ENCODE measurements around the gene CENPF. TPM values are rescaled to one million over a fixed set of nuclear protein-coding genes. Genes with fewer than 3 reads are reported as not detected.

CENPF gene
- total RNA-seq, 1 experiment from 2014 or later = 113 TPM

DNA sequence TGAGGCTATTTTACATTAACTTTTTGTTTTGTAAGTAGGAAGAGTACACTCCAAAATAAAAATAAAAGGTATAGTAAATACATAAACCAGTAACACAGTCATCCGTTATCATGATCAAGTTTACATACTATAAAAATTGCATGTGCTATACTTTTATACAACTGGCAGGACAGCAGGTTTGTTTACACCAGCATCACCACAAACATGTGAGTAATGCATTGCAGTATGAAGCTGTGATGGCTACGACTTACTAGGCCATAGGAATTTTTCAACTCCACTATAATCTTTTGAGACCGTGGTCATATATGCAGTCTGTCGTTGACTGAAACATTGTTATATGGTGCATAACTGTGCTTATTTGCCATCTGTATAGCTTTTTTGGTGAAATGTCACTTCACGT lies 106.2 kb downstream of the CENPF start:
- Histone ChIP-seq H4K91ac (ENCODE audit: insufficient read length, low read depth, low read length) (no peak overlapping the region), H2AFZ (ENCODE audit: low read length) (no peak overlapping the region), H3T11ph (ENCODE audit: low read length) (no peak overlapping the region), H3K9me3 (ENCODE audit: control insufficient read depth, low read depth, low read length) (no peaks in the 10 kb centered on the region), H3K27ac (ENCODE audit: insufficient read length, low read depth, low read length) (no peak overlapping the region), H3K79me2 (ENCODE audit: insufficient read depth, low read length) (no peaks in the 10 kb centered on the region), H4K5ac (ENCODE audit: insufficient read length, low read depth, low read length) (no peak overlapping the region), H2BK120ac (ENCODE audit: low read depth, low read length, poor library complexity, severe bottlenecking) (no peak overlapping the region), H2AK5ac (ENCODE audit: insufficient read length, low read length) (no peak overlapping the region), H3K4ac (ENCODE audit: low read depth, low read length) (no peak overlapping the region), H3K4me2 (ENCODE audit: insufficient read depth, insufficient read length, low read length) (no peak overlapping the region), H2BK20ac (ENCODE audit: low read depth, low read length, poor library complexity, severe bottlenecking) (no peak overlapping the region), H3K9ac (ENCODE audit: extremely low read depth, insufficient read length, low read length) (no peak overlapping the region), H4K20me1 (ENCODE audit: control insufficient read depth, insufficient read depth, insufficient read length) (no peaks in the 10 kb centered on the region), H3K14ac (ENCODE audit: insufficient read depth, low read length) (no peak overlapping the region), H3K23me2 (ENCODE audit: insufficient read length, low read depth, low read length, poor library complexity, severe bottlenecking) (no peaks in the 10 kb centered on the region), H2BK5ac (ENCODE audit: insufficient read length, low read length) (no peak overlapping the region), H2BK12ac (ENCODE audit: insufficient read length, low read depth, low read length) (no peak overlapping the region), H3K23ac (ENCODE audit: insufficient read length, low read depth, low read length) (no peak overlapping the region), H3K79me1 (ENCODE audit: insufficient read depth, low read depth, low read length, poor library complexity, severe bottlenecking) (no peaks in the 10 kb centered on the region), H3K18ac (ENCODE audit: insufficient read length, low read depth, low read length) (no peak overlapping the region), H3K27me3 (ENCODE audit: insufficient read depth, low read length) (no peaks in the 10 kb centered on the region), H2BK15ac (ENCODE audit: low read depth, low read length) (no peak overlapping the region), H4K8ac (replicated peaks; ENCODE audit: insufficient read length, low read depth, low read length) (no peak overlapping the region), H3K4me1 (ENCODE audit: insufficient read depth, low read length) (no peaks in the 10 kb centered on the region), H3K56ac (ENCODE audit: insufficient read length, low read depth, low read length) (no peak overlapping the region)
- TF ChIP-seq, protein P1, sequence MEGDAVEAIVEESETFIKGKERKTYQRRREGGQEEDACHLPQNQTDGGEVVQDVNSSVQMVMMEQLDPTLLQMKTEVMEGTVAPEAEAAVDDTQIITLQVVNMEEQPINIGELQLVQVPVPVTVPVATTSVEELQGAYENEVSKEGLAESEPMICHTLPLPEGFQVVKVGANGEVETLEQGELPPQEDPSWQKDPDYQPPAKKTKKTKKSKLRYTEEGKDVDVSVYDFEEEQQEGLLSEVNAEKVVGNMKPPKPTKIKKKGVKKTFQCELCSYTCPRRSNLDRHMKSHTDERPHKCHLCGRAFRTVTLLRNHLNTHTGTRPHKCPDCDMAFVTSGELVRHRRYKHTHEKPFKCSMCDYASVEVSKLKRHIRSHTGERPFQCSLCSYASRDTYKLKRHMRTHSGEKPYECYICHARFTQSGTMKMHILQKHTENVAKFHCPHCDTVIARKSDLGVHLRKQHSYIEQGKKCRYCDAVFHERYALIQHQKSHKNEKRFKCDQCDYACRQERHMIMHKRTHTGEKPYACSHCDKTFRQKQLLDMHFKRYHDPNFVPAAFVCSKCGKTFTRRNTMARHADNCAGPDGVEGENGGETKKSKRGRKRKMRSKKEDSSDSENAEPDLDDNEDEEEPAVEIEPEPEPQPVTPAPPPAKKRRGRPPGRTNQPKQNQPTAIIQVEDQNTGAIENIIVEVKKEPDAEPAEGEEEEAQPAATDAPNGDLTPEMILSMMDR (conservative IDR thresholded peaks at IDR 0.05) = no peak
- H3K27me3 Mint-ChIP-seq (ENCODE audit: low read depth) = no peaks in the 10 kb centered on the region
- no peak overlapping the region for H3K4me3 Mint-ChIP-seq
- no peak overlapping the region for H3K27ac Mint-ChIP-seq
- no CpG with 5 or more reads among the region's 5 CpGs for WGBS (ENCODE audit: extremely low coverage, insufficient read length, low lambda C conversion rate)
- H3K4me1 Mint-ChIP-seq = no peaks in the 10 kb centered on the region
- H3K9me3 Mint-ChIP-seq = peaks cover 0 to 2% of the 10 kb centered on the region in 2 experiments; a peak in 4 of 5 replicates
- no peaks in the 10 kb centered on the region for H3K36me3 Mint-ChIP-seq (ENCODE audit: insufficient read depth in 1 of 3, low read depth in 3 of 3)
- no peak for DNase-seq

Data from H9 (cell line).